Dermis blood vessel endothelial cell (primary cell): ENCODE results near the gene PICALM. TPM values are rescaled to one million over a fixed set of nuclear protein-coding genes. Genes with fewer than 3 reads are reported as not detected.
"Not testable (repeated sequence)": the region's sequence is repeated elsewhere in the genome, so short reads cannot be mapped to it uniquely, and the experiment has no call there.

Experiments
- DNase-seq: peaks from one replicate; pipeline ENCODE4 v3.0.0; 2010
- total RNA-seq: library from RNA; depleted of rRNA; stranded (reverse); fragments of >200 nt; gene quantifications from 2 replicates; pipeline ENCODE4 v1.2.3, GENCODE V29; 2014

The PICALM gene
- 238 and 240 TPM in 2 replicates for total RNA-seq

- DNase-seq: peak; percentile 99
Observed at GRCh38 chr11:86068951-86069407, at the start of gene PICALM. Gene PICALM, minus strand, starts transcription at chr11:86069084. Its CDS starts 304 bp downstream, at chr11:86068780.

GRCh38 chr11:86118253-86118652, 49.4 kb upstream of the PICALM start:
- no peak for DNase-seq

GRCh38 chr11:86117712-86118063, 48.8 kb upstream of the PICALM start:
- no peak for DNase-seq

- peak; percentile 17 for DNase-seq
Observed at GRCh38 chr11:86117001-86117711, 48.3 kb upstream of the PICALM start.

GRCh38 chr11:86116386-86116726, 47.5 kb upstream of the PICALM start:
- peak; percentile 25 for DNase-seq

- DNase-seq: no peak
Observed at GRCh38 chr11:86115542-86116385, 46.9 kb upstream of the PICALM start.

GRCh38 chr11:86108890-86109638, 40.2 kb upstream of the PICALM start:
- DNase-seq: no peak

- peak; percentile 50 for DNase-seq
Observed at GRCh38 chr11:86108191-86108590, 39.3 kb upstream of the PICALM start.

GRCh38 chr11:86106916-86107315, 38.0 kb upstream of the PICALM start:
- DNase-seq: peak; percentile 19

- not testable (repeated sequence) for DNase-seq
Observed at GRCh38 chr11:86106031-86106430, 37.1 kb upstream of the PICALM start.

- not testable (repeated sequence) for DNase-seq
Observed at GRCh38 chr11:86105601-86106000, 36.7 kb upstream of the PICALM start.

GRCh38 chr11:86103808-86104207, 34.9 kb upstream of the PICALM start:
- DNase-seq: peak; percentile 73

- DNase-seq: no peak
Observed at GRCh38 chr11:86101941-86102407, 33.1 kb upstream of the PICALM start.

- no peak for DNase-seq
Observed at GRCh38 chr11:86101493-86101892, 32.6 kb upstream of the PICALM start.

GRCh38 chr11:86099874-86100273, 31.0 kb upstream of the PICALM start:
- no peak for DNase-seq

- DNase-seq: no peak
Observed at GRCh38 chr11:86097980-86098379, 29.1 kb upstream of the PICALM start.

- DNase-seq: no peak
Observed at GRCh38 chr11:86091566-86091965, 22.7 kb upstream of the PICALM start.

- DNase-seq: no peak
Observed at GRCh38 chr11:86091086-86091485, 22.2 kb upstream of the PICALM start.

GRCh38 chr11:86089659-86090058, 20.8 kb upstream of the PICALM start:
- DNase-seq: no peak

- not testable (repeated sequence) for DNase-seq
Observed at GRCh38 chr11:86087688-86088087, 18.8 kb upstream of the PICALM start.

GRCh38 chr11:86087256-86087655, 18.4 kb upstream of the PICALM start:
- no peak for DNase-seq

GRCh38 chr11:86081455-86081854, 12.6 kb upstream of the PICALM start:
- no peak for DNase-seq

- no peak for DNase-seq
Observed at GRCh38 chr11:86079421-86079820, 10.5 kb upstream of the PICALM start.
